Skin epidermis (tissue), 12 donors: ENCODE results near the gene AHCYL1.

ENCODE experiments used
- H3K27ac ChIP-seq, 21 experiments: fragments of 200-600 bp; sonication (generic) in 11 of 21; one replicate each; pipeline ENCODE4 v1.5.0; 2020; ENCODE audit warnings: mild to moderate bottlenecking in 3 of 21, inconsistent platforms in 2 of 21, moderate library complexity in 2 of 21
- H3K4me3 ChIP-seq, 7 experiments: fragments of 200-600 bp; sonication (generic) in 2 of 7; one replicate each; pipeline ENCODE4 v1.5.0; 2020; ENCODE audit warnings: inconsistent platforms in 2 of 7, mild to moderate bottlenecking in 2 of 7, moderate library complexity in 1 of 7

AHCYL1 gene

DNA sequence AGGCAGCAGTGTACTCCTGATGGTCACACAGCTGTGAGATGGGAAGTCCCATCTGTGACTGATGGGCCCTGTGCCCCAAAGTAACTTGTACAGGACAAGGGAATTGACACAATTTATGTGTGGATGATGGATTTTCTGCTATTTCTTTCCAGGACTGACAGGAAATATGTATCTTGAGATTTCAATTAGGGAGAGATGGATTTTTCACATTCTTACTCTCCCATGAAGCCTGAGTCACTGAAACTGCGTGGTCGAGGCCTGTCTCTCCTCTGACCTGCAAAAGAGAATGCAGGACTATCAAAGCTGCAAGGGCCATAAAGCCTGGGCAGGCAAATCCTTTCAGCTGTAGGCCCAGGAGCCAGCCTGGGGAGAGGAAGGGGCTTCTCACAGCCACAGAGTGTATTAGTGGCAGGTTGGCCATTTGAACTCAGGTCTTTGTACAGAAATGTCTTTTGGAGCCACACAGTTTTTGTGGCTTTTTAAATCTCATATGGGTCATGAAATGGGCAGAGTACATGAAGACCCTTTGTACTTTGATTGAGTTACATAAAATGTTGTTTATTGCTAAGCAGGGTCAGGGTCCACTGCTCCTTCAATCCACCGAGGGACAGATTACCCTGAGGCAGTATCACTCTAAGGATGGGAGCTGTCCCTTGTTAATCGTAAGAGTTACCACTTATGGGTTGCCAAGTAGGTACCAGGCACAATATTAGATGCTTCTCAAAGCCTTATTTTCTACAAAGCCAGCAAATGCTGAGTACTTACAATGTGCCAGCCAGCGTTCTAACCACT, 71.1 kb downstream of the AHCYL1 start:
- no peak overlapping the region for H3K4me3 ChIP-seq
- peak overlapping the region in 1 of 21 experiments; percentile 49 for H3K27ac ChIP-seq

DNA sequence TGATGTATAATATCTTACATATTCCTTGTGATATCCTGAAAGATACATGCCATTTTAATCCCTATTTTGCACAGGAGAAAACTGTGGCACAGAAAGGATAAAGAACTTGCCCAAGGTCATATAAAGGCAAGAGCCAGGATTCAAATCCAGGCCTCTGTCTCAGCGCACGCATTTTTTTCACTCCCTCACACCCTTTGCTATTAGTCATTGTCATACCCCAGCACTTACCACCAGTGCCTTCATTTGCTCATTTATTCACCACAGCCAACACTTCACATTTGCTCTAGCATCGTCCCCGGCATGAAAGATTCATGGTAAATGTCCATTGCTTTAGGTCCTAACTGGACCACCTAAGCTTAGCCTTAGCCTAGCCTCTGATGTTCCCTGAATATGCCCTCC, 71.7 kb downstream of the AHCYL1 start:
- Histone ChIP-seq H3K4me3 (no peak overlapping the region), H3K27ac (peak overlapping the region in 2 of 21 experiments; percentile 5 to 49)

DNA sequence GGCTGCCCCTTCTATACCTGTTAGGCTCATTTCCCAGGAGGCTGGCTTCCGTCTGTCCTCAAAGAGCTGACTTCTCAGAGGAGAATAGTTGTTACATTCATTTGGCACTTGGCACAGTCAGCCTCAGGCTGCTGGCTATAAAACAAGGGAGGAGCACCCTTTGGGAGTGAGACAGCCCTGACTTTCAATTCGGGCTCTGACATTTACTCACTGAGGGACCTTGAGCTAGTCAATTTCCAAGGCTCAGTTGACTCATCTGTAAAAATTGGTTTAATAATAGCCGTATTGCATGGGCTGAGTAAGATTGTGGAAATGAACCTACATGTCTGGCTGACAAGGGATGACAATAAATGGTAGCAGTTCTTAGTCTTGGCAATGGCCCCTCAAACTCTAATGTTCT, 72.2 kb downstream of the AHCYL1 start:
- Histone ChIP-seq H3K4me3 (no peak overlapping the region), H3K27ac (peak overlapping the region in 6 of 21 experiments; percentile 5 to 72 (median 34))

DNA sequence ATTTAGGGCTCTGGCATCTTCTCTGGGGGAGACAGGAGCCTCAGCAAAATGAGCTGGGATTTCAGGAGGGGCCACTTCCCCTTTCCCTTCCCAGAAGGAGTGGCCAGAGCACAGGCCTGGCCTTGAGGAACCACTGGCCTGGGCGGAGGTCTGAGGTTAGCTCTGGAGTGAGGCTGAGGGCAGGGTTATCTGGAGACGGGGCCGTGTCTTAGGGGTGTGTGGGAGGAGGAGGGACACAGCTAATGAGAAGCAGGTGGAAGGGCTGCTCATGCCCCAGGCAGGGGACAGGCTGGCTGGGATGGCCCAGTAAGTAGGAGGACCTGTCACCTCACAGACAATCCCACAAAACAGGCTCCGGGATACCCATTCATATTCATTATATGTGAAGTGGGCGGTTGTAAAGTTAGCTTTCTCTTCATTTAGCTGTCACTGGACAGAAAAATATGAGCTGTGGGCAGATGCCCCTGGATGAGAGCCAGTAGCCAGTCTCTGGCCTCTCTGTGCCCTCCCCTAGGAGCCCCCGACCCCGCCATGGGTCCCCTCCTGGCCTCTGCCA, 73.5 kb downstream of the AHCYL1 start:
- Histone ChIP-seq H3K27ac (peak overlapping the region in 2 of 21 experiments; percentile 35 to 72), H3K4me3 (no peak overlapping the region)

DNA sequence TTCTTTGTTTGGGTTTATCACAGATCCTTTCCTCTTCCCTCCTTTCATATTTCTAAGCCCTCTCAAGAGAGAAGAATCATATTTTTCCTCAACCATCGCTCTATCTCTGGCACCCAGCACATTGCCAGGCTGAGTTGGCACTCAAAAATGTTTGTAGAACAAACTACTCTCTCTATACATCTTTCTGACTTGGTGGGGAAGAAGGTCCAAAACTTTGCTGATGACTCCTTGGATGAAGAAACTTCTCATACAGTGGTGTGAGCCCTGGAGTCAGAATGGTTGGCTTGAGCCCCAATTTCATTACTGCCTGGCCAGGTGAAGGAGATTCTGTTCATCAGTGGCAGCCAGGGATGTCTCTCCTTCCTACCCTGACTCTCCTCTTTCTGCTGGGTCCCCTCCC, 74.0 kb downstream of the AHCYL1 start:
- Histone ChIP-seq H3K4me3 (no peak overlapping the region), H3K27ac (no peak overlapping the region)

DNA sequence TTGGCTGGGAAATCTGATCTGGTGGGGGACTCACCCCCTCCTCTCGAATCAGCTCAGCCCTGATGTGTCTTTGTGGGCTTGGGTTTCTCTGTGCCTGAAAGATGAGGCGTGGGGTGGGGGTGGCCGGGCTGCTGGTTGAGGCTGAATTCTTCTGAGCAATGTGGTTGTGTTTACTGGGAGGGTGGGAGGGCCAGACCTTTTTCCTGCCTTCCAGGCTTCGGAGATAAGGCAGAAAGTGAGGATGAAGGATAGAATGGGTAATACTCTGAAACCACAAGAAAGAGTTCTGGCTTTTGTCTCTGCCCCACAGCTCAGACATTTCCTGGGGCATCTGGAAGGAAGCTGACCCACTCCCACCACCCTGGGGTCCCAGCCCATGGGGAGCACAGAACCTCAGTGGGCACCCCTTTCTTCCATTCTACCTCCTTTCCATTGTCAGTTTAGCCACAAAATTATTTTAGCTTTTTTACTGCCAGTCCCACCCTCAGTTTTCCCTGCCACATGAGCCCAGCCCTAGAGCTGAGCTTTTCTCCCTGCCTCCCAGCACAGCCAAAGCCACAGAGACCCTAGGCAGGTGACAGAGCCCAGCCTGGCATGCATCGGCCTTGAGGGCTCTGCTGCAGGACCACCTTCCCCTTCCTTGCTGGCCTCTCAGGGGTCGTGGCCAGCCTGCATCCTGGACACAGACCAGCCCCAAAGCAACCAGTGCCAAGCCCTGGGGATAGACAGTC, 74.7 kb downstream of the AHCYL1 start:
- H3K27ac ChIP-seq, result no peak overlapping the region
- no peak overlapping the region for H3K4me3 ChIP-seq

DNA sequence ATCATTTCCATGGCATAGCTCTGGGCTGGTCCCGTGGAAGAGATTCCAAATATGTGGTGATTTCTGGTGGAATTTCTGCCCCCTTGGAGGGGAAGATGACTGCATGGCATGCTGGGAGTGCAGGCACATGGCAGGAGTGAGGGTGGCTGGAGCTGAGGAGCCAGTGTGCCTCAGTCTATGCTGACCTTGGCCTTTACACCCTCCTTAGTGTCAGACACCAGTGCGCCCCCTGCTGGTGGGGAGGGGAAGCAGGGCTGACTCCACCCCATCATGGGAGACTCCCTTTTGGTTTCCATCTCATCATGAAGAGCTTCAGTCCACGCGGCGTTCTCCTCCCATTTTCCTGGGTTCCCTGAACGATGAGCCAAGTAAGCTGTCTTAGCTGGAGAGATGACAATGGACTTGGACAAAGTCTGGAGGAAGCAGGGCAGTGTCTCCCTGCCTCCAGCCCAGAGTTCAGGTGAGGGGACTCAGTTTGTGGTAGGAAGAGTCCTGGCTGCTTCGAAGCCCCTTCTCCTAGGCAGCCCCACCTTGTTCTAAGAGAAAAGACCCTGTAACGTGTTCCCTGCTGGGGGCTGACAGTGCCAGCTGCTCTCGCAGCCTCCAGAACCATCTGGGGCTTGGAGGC, 75.6 kb downstream of the AHCYL1 start:
- no peak overlapping the region for H3K27ac ChIP-seq

DNA sequence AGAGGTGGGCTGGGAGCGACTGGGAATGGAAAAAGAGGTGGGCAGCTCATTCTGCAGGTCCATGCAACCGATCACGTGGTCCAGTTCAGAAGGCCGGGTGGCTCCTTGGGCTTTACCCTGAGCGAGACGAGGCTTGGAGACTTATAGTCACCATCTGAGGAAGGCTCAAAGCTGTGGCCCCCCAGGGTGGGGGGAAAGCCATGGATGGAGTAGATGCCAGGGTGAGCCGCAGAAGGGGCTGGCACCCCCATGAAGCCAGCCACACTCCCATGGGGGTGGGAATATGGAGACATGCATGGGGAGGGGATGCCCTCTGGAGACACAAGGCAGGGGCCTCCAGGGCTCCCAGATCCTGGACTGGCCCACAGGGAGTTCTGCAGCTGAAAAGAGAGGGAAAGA, 76.1 kb downstream of the AHCYL1 start:
- H3K4me3 ChIP-seq, result no peak overlapping the region
- H3K27ac ChIP-seq, result no peak overlapping the region

More for the DNA sequence above, 75.6 kb downstream of the AHCYL1 start:
- no peak overlapping the region for H3K4me3 ChIP-seq

DNA sequence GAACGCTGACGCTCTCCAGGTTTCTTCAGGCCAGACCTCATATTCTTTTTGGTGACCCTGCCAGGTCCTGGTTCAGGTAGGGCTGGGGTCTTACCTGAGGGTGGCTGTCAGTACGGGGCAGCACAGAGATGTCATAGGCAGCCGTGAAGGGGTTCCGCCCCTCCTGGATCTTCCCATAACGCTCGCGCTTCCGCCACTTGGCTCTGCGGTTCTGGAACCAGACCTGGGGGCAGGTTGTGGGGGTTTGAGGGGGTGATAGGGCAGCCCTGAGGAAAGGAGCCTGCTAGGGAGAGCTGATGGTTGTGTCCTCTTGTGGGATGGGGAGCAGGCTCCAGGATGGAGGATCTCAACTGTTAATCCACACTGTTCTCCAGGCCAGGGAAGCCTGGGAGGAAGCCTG, 76.8 kb downstream of the AHCYL1 start:
- Histone ChIP-seq H3K4me3 (no peak overlapping the region), H3K27ac (no peak overlapping the region)

DNA sequence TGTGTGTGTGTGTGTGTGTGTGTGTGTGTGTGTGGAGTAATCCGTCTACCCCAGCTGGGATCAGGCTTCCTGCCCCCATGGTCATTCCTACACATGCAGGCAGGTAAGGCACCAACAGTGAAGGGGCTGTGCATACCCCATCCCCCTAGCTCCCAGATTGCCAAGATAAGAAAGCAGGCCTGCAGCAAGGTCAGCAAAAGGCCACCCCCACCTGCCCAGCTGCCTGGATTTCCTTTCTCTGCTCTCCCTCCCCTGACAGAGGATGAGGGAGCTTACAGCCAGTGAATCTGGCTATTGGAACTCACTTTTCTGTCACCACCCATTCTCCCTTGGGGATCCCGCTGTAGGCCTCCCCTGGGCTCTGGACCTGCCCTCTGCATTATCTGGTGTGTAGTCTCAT, 78.0 kb downstream of the AHCYL1 start:
- Histone ChIP-seq H3K27ac (no peak overlapping the region), H3K4me3 (no peak overlapping the region)

DNA sequence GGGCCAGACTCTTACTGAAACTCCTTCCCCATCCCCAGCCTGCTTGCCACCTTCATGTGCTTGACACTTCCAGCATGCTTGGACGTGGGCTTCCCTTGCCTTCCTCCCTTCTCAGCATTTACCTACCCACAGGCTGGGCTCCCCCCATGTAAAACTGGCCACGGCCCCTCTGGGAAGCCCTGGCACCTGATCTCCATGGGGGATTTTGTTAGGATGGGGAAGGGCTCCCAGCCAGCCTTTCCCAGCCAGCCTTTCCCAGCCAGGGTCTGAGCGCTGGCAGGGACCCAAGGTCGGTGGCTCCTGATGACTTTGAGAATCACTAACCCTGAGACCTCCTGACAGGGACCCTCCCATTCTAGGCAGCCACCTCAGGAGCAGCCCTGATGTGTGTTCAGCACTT, 79.2 kb downstream of the AHCYL1 start:
- Histone ChIP-seq H3K27ac (no peak overlapping the region), H3K4me3 (no peak overlapping the region)

DNA sequence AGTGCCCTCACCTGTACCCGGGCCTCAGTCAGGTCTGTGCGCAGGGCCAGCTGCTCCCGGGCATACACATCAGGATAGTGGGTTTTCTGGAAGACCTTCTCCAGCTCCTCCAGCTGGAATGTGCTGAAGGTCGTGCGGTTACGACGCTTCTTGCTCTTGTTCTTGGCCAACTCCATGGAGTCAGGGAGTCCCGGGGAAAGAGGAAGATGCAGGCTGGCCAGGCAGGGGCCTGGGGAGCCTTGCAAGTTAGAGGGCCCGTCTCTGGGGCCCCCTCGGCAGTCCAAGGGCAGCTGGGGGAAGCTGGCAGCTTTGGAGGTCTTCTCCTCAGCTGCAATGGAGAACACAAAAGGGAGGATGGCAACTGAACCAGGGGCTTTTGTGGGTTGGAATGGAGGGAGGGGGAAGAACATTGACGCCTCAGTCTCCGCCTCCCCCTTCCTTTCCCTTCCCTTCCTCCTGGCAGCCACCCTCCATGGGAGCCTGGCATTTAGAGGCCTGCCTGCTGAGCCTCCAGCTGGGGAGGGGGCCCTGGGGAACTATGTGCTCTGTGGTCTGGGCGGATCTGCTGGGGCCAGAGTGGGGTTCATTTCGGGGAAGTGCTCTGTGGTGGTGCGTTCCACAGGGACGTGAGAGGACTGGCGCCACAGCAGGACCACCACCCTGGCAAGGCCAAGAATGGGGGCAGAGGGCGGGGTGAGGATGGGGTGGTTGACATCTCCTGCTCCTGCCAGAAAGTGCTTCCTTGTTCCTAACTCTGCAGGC, 80.2 kb downstream of the AHCYL1 start:
- no peak overlapping the region for H3K27ac ChIP-seq
- no peak overlapping the region for H3K4me3 ChIP-seq

DNA sequence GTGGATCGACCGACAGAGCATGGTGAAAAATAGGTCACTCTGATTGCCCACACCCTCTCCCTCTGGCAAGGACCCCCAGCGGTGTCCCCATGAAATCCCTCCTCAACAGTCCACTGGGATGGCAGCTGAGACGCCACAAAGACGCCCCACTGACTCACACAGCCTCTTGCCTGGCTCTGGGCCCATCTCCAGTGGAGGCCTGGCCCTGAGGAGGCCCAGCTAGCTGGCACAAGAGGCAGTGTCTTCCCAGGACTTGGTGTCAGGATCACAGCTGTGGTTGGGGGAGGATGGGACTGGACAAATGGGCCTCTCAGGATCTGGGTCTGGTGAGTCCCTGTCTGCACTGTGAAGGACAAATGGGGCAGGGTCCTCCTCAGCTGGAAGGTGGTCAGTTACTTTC, 81.3 kb downstream of the AHCYL1 start:
- Histone ChIP-seq H3K4me3 (no peak overlapping the region), H3K27ac (no peak overlapping the region)

DNA sequence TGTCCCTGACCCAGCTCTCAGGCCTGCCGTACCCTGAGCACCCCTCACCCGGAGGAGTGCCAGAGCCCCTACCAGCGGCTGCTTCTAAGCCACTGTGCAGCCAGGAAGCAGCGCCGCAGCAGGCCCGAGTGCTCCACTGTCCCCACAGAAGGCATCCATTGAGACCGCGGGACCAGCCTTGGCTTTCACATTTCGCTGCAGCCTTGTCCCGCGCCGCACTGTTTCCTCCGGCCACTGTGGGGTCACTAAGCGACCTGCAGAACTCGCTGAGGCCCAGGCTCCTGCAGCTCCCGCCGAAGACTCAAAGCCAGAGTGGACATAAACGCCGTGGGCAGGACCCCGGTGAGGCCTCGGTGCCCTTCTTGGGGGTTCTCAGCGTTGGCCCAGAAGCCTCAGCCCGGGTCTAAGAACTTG, 82.9 kb downstream of the AHCYL1 start:
- no peak overlapping the region for H3K4me3 ChIP-seq
- H3K27ac ChIP-seq, result peak overlapping the region in 3 of 21 experiments; percentile 1 to 30 (median 6)

DNA sequence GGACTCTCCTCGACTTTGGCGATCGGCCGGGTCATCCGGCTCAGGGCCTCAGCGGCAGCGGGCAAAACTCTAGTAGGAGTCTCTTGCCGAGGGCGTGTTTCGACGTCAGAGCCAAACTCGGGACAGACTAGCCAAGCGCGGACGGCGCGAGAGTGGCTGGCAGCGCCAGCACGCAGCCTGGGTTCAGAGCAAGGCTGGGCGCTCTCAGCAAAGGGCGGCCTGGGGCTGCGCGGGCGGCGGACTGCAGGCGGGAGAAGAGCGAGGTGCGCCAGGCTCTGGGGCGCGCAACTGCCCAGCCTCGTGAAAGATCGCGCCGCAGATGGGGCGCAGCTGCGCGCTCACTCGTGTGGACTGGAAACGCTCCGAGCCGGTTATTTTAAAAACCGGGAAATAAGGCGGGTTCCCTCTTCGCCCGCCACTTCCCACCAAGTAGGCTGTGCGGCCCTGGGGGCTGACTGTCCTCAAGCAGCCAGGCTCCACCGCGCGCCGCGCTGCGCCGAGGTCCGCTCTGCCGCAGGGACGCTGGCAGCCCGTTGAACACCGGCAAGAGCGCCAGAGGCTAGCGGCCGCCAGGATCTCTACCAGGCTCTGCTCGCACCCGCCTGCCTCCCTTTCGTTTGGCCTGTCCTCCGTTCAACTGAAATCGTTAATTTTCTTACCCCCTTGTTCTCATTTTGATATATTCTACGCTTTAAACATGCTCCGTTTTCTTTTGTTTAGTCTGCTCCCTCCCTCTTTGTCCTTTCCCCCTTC, 83.5 kb downstream of the AHCYL1 start:
- Histone ChIP-seq H3K4me3 (peak overlapping the region in 1 of 7 experiments; percentile 5), H3K27ac (peak overlapping the region in 3 of 21 experiments; percentile 1 to 58 (median 6))

DNA sequence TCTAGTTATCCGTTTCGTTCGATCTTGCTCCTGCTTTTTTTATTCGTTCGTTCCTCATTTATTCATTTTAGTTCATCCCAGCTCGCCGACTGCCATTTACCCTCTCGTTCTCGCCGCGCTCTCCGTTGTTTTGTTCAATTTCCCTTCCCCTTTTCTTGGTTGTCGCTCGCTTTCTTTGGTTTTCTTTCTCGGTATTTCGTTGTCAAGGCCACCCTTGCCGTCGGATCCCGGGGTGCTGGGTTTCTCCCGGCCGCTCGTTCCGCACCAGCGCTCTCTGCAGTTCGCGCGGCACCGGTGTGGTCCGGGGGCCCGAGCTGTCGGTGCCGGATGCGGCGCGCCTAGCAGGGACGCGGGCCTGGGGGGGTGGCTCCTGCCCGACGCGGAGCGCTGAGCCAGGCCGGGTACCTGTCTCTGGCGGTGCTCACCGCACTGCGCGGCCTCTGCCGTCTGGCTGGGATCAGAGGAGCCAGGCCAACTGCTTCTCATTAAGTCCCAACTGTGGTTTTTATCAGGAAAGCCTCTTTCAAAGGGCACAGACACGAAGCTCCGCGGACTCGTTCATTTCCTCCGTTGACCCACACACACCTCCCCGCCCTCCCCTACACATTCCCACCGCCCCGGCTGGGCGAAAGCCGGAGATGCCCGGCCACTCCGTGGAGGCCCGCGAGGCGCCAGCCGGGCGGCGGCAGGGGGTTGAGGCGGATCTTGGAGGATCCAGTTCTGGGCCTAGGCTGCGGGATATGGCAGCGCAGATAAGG, 84.3 kb downstream of the AHCYL1 start:
- peak overlapping the region in 1 of 7 experiments; percentile 5 for H3K4me3 ChIP-seq

DNA sequence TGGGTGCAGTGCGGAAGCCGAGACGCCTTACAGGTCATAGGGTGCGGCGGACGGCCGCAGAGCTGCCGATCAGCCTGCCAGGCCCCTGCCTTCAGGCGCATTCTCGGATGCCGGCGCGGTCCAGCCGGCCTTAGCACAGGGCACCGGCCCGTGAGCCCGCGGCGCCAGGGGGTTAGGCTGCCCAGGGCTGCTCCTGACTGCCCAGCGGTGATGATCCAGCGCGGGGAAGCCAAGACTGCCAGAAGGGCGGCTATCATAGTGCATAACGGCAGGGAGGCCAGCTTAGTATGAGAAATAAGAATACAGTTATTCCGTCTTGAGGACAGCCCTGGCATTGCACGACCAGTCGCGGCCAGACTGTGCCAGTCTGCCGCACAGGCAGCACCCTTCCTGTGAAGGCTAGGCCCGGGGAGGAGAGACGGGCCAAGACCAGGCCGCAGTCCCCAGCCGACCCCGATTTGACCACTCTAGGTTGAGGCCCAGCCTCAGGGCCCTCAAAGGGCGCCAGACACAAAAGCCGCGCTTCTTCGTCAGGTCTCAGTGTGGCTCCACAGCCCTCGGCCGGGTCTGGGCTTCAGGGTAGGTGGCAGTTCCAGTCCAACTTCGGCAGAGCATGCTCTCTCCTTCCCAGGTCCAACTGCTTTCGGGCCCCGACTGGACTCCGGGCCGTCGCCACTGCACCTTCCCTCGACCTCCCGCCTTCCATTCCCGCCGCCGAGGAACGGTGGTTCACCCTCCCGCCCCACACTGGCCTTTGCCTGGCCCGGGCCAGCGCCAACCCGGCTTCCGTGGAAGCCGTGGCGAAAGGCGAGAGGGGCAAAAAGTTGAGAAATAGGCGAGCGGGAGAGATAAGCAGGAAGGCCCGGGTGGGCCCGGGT, 85.1 kb downstream of the AHCYL1 start:
- Histone ChIP-seq H3K27ac (peak overlapping the region in 4 of 21 experiments; percentile 12 to 57 (median 22)), H3K4me3 (peak overlapping the region in 2 of 7 experiments; percentile 20 to 25)

More for the DNA sequence above, 84.3 kb downstream of the AHCYL1 start:
- H3K27ac ChIP-seq, result peak overlapping the region in 3 of 21 experiments; percentile 12 to 58 (median 29)
